Stomach (tissue), 9 donors: Measurements from ENCODE around the gene AMT. TPM values are rescaled to one million over a fixed set of nuclear protein-coding genes. Genes with fewer than 3 reads are reported as not detected.

Source experiments
- DNase-seq, 2 donors: peaks; one replicate each; pipeline versions ENCODE4 v3.0.0 to v3.0.0-alpha.2; 2013 to 2019
- H3K27ac ChIP-seq, 5 donors: fragments of 200-600 bp in 4 of 5; sonication (generic) in 4 of 5; one replicate each; pipeline ENCODE4 v1.5.1; 2013 to 2019; ENCODE audit warnings: mild to moderate bottlenecking in 1 of 5, moderate library complexity in 1 of 5
- H3K27me3 ChIP-seq, 3 donors: fragments of 200-600 bp; sonication (generic); one replicate each; pipeline ENCODE4 v1.5.1; 2017 to 2019; ENCODE audit warnings: mixed run types in 1 of 3
- H3K36me3 ChIP-seq, 4 donors: fragments of 200-600 bp; sonication (generic); 1 replicate in 3 of 4; 2 replicates in 1 of 4; pipeline ENCODE4 v1.5.1; 2016 to 2019
- H3K4me1 ChIP-seq, 4 donors: fragments of 200-600 bp; sonication (generic); one replicate each; pipeline ENCODE4 v1.5.1; 2016 to 2019
- H3K4me3 ChIP-seq, 4 donors: fragments of 200-600 bp; sonication (generic) in 3 of 4; one replicate each; pipeline ENCODE4 v1.5.1; 2016 to 2019; ENCODE audit warnings: mild to moderate bottlenecking in 1 of 4
- H3K9me3 ChIP-seq, 4 donors: fragments of 200-600 bp; sonication (generic); one replicate each; pipeline ENCODE4 v1.5.1; 2016 to 2019
- EP300 ChIP-seq: sonication (generic); formaldehyde crosslinking; IDR thresholded peaks from one replicate; pipeline ENCODE4 v1.6.1; 2017; ENCODE audit warnings: antibody characterized with exemption
- POLR2A ChIP-seq, 4 donors: fragments of 450-650 bp; IDR thresholded peaks; one replicate each; pipeline ENCODE4 v1.6.1; 2016; ENCODE audit warnings: antibody characterized with exemption in 4 of 4, control low read depth in 2 of 4, mild to moderate bottlenecking in 1 of 4, moderate library complexity in 1 of 4
- POLR2AphosphoS5 ChIP-seq, 3 donors: sonication (generic); formaldehyde crosslinking; IDR thresholded peaks; one replicate each; pipeline ENCODE4 v1.6.1; 2016; ENCODE audit warnings: antibody characterized with exemption in 3 of 3
- WGBS, 5 donors: extraction: QIAGEN DNeasy Blood & Tissue Kit in 3 of 5; methylation state at CpG; one replicate each; pipeline versions ENCODE4 v1.1.5 to v1.1.7; 2013 to 2018; 5-methylcytosine and 5-hydroxymethylcytosine counted together
- intact Hi-C: fragments of 100-400 bp; cut with DNase I; formaldehyde crosslinking; loops from one replicate; pipeline ENCODE4 v1.15.1; 2023; ENCODE audit warnings: low total_unique reads
- polyA plus RNA-seq, 3 donors: library from polyadenylated mRNA; stranded (reverse); fragments of 200-250 nt; gene quantifications; one replicate each; pipeline ENCODE4 v1.2.3, GENCODE V29; 2013
- total RNA-seq, 5 donors: library from RNA; depleted of rRNA; stranded (reverse); fragments of >200 nt; gene quantifications; one replicate each; pipeline versions ENCODE4 v1.1.0 to v1.2.3, GENCODE V29; 2014 to 2016
- TF ChIP-seq, protein P1 (sequence below), 7 experiments: fragments of 450-650 bp in 4 of 7; fragments of 200-600 bp in 3 of 7; sonication (generic) in 3 of 7; IDR thresholded peaks; one replicate each; pipeline ENCODE4 v1.5.1; 2016 to 2019; ENCODE audit warnings: antibody characterized with exemption in 7 of 7, control low read depth in 2 of 7, mild to moderate bottlenecking in 1 of 7
- donor health status: healthy with polysubstance abuse.
- donor health status: Bipolar disorder and iron deficiency.
- donor health status: healthy.

Gene AMT
- total and polyA plus RNA-seq, 8 donors = 4.5 to 27.8 (median 13.8) TPM

DNA sequence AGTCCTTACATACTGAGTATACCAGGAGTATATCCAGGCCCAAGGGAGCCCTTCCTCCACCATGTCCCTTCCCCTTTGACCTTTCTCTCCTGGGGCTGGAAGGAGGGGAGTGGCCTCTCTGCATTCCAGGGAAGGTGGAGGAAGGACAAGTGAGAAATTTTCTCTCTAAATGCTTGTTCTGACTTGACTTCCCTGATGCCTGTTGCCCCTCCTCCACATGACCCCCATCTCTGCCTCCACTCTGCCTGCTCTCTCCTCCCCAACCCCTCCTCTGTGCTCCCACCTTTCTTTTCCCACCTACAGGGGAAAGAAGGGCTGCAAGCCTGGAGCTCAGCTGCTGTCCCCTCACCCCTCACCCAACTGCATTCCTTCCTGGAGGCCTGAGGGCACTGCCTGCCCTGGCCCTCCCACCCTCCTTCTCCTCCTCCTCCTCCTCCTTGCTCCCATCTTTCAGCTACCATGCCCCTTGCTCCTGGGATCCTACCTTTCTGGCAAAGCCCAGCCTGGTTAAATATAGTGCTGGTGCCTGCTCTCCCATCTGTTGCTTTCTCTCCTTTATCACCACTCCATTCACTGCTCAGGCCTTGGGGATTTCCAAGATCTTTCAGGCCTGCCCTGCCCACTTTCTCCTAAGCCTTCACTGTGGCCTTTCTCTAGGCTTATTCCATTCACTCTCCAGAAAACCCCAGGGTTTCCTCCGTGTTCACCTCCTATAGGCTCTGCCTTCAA lies 39.3 kb upstream of the AMT start:
- peak in 1 of 2 donors; percentile 61 for DNase-seq
- no peaks in the 10 kb centered on the region for H3K27me3 ChIP-seq
- no peak overlapping the region for H3K4me3 ChIP-seq
- H3K9me3 ChIP-seq = no peaks in the 10 kb centered on the region
- H3K27ac ChIP-seq = peak overlapping the region; percentile 30 to 77 (median 67)
- 11 to 38% (median 27%) methylated on average over 1 of the region's 1 CpG for WGBS, 5 donors
- no peak for TF ChIP-seq EP300
- no peak for TF ChIP-seq POLR2A (IDR thresholded peaks at IDR 0.05)
- TF ChIP-seq, protein P1, sequence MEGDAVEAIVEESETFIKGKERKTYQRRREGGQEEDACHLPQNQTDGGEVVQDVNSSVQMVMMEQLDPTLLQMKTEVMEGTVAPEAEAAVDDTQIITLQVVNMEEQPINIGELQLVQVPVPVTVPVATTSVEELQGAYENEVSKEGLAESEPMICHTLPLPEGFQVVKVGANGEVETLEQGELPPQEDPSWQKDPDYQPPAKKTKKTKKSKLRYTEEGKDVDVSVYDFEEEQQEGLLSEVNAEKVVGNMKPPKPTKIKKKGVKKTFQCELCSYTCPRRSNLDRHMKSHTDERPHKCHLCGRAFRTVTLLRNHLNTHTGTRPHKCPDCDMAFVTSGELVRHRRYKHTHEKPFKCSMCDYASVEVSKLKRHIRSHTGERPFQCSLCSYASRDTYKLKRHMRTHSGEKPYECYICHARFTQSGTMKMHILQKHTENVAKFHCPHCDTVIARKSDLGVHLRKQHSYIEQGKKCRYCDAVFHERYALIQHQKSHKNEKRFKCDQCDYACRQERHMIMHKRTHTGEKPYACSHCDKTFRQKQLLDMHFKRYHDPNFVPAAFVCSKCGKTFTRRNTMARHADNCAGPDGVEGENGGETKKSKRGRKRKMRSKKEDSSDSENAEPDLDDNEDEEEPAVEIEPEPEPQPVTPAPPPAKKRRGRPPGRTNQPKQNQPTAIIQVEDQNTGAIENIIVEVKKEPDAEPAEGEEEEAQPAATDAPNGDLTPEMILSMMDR (IDR thresholded peaks at IDR 0.05) = no peak
- no peak for TF ChIP-seq POLR2AphosphoS5 (IDR thresholded peaks at IDR 0.05)
- no peaks in the 10 kb centered on the region for H3K36me3 ChIP-seq
- intact Hi-C loops = no loop called here
- H3K4me1 ChIP-seq = peaks cover 25 to 53% (median 31%) of the 10 kb centered on the region in 4 donors

DNA sequence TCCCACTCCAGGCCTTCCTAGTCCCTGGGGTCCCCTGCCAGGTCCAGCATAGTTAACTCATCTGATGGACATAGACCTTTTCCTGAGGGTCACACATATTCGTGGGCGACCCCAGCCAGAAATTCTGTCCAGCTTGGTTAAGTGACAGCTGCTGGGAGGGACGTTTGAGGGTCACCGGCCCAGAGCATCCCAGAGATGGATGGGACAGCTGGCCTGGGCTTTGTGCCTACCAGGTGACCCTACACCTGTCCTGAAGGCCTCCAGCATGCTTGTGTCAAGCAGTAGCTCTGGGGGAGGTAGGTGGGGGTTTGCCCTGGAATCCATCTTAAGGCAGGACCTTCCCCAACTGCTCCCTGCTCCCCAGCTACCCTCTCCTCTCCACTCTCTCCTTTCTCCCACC lies 38.7 kb upstream of the AMT start:
- DNase-seq = no peak
- TF ChIP-seq EP300 = no peak
- no peak for TF ChIP-seq POLR2AphosphoS5 (IDR thresholded peaks at IDR 0.05)
- no peak for TF ChIP-seq POLR2A (IDR thresholded peaks at IDR 0.05)
- TF ChIP-seq, protein P1 (IDR thresholded peaks at IDR 0.05) = no peak
- no peaks in the 10 kb centered on the region for H3K36me3 ChIP-seq
- H3K4me1 ChIP-seq = peaks cover 20 to 47% (median 25%) of the 10 kb centered on the region in 4 donors
- H3K27me3 ChIP-seq = no peaks in the 10 kb centered on the region
- 80 to 98% (median 88%) methylated on average over 4 of the region's 4 CpGs for WGBS, 5 donors
- H3K4me3 ChIP-seq = no peak overlapping the region
- intact Hi-C loops = no loop called here
- peak overlapping the region in 4 of 5 donors; percentile 59 to 77 (median 70) for H3K27ac ChIP-seq
- no peaks in the 10 kb centered on the region for H3K9me3 ChIP-seq

DNA sequence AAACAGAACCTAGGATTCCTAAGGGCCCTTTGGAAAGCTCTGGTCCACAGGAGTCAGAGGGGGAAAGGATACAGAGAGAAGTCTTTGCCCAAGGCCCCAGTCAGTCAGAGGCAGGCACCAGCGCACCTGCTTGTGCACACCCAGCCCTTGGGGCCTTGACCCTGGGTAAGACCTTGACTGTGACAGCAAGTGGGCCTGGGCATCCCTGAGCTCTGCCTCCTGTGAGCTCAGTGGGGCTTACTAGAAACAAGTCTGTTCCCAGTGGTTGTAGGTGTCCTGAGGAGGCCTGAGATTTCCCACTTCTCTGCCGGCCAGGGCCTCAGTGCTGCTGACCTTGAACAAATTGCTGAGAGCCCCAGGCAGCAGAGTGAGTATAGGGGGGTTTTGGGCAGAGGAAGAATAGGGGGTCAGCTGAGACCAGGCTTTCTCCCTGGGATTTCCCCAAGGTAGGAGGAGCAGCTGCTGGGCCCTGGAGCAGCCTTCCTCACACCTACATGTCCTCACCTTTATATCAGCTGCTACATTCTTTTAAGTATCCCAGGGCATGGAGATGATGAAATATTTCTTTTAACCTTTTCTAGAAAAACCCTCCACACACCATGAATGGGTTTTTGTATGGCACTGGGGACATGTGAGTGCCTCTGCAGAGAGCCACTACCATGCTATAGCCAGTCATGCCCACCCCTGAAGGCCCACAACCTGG lies 38.1 kb upstream of the AMT start:
- intact Hi-C loops = no loop called here
- no peaks in the 10 kb centered on the region for H3K36me3 ChIP-seq
- no peaks in the 10 kb centered on the region for H3K9me3 ChIP-seq
- 63 to 90% (median 84%) methylated on average over 1 to 2 of the region's 2 CpGs for WGBS, 5 donors
- peaks cover 14 to 41% (median 20%) of the 10 kb centered on the region in 4 donors for H3K4me1 ChIP-seq
- no peaks in the 10 kb centered on the region for H3K27me3 ChIP-seq
- no peak overlapping the region for H3K4me3 ChIP-seq
- TF ChIP-seq POLR2A (IDR thresholded peaks at IDR 0.05) (no peak), EP300 (no peak), POLR2AphosphoS5 (IDR thresholded peaks at IDR 0.05) (no peak)
- TF ChIP-seq, protein P1 (IDR thresholded peaks at IDR 0.05) = no peak
- no peak overlapping the region for H3K27ac ChIP-seq
- no peak for DNase-seq

DNA sequence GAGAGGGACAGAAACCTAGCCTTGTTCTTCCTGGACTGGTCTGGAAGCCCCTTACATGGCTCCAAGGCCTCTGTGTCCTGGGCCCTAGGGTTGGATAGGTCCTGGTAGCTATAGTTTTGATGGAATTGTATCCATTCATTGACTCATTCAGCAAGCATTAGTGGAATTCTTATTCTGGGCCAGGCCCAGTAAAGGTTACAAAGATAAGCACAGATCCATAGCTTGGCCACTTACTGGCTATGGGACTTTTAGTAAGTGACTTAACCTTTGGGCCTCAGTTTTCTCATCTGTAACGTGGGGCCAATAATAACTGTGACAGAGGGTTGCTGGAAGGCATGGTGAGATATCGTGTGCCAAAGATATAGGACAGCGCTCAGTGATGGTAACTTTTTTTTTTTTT lies 34.2 kb upstream of the AMT start:
- Histone ChIP-seq H3K4me1 (peaks cover 14 to 32% (median 18%) of the 10 kb centered on the region in 4 donors), H3K4me3 (no peak overlapping the region), H3K27me3 (no peaks in the 10 kb centered on the region), H3K27ac (no peak overlapping the region), H3K36me3 (no peaks in the 10 kb centered on the region), H3K9me3 (no peaks in the 10 kb centered on the region)
- WGBS, 5 donors = 76 to 91% (median 83%) methylated on average over 2 to 3 of the region's 3 CpGs
- no peak for TF ChIP-seq EP300
- DNase-seq = no peak
- intact Hi-C loops = no loop called here
